GM12875 (cell line): ENCODE data around the gene UNC5A.
A peak's percentile ranks its signal among the peaks of the same experiment; 100 is the strongest.

Experiments used
- H3K4me3 ChIP-seq: one replicate; pipeline ENCODE4 v1.5.1; 2011; ENCODE audit warnings: low read depth, low read length, control low read depth
- CTCF ChIP-seq: IDR thresholded peaks from 2 replicates; pipeline ENCODE4 v1.5.1; 2011; ENCODE audit warnings: low read depth, mild to moderate bottlenecking, control low read depth, inconsistent platforms, low read length, moderate library complexity, borderline replicate concordance; ENCODE audit not compliant: insufficient read depth

UNC5A gene

GRCh38 chr5:176803068-176803942, 7.1 kb upstream of the UNC5A start:
- no peak overlapping the region for H3K4me3 ChIP-seq
- TF ChIP-seq CTCF: no peak

DNA sequence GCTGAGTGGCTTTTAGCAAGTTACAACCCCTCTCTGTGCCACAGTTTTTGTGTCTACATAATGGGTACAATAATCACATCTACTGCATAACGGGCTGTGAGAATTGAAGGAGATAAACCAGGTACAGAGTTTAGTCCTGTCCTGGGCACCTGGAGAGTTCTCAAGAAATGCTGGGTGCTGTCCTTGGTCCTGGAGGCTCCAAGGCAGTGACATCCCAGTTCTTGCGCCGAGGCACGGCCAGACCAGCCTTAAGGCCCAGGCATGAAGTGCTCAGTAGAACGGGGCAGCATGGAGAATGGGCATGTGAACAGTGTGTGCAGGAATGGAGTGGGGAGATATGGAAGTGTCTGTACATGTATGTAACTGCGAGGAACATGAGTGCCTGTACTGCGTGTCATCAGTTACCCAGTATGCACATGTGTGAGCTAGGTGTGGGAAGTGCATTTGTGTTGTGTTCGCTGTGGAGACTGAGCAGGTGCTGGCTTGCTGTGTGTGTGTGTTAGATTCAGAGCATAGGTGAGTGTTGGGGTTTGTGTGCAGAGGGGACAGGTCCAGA, 6.3 kb upstream of the UNC5A start:
- TF ChIP-seq CTCF: no peak
- no peak overlapping the region for H3K4me3 ChIP-seq

DNA sequence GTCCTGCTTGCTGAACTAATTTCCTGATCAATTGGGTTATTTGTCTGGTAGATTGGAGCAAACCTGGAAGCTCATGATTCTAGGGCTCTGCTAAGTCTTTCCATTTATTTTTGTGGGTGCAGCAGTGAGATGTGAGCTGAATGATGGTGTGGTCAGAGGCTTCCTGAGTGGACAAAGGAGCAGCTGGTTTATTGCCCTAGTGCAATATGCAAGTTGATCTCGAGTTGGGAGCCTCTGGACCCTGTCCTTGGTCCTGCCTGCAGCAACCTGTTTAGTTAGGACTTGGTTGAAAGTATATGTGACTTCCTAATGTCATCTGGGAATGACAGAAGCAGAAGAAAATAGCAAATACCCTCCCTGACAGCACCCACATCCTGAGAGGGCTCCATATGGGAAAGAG, 4.2 kb upstream of the UNC5A start:
- H3K4me3 ChIP-seq: no peak overlapping the region
- no peak for TF ChIP-seq CTCF

DNA sequence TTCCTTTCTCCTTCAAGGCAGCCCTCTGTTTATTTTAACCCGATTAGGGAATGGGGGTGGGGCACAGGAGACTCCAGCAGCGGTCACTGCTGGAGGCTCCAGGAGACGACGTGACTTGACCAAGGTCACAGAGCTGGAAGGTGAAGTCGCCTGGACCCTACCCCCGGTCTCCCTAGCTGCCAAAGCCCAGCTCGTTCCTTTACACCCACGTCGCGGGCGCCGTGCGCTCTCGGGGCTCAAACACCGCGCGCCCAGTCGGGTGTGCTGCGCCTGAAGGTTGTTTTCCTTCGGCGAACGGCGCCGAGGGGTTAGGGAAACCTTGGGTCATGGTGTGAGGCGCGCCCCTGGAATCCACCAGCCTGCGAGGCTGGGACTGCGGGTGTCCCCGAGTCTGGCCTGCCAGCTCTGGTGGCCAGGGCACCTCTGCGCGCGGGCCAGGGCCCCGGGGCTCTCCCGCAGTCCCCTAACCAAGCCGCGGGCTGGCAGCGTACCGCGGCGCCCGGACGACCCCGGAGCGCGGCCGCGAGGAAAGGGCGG, 747 bp upstream of the UNC5A start:
- TF ChIP-seq CTCF: no peak
- H3K4me3 ChIP-seq: no peak overlapping the region

- TF ChIP-seq CTCF: no peak
- no peak overlapping the region for H3K4me3 ChIP-seq
Measured at GRCh38 chr5:176810687-176811501, 535 bp downstream of the UNC5A start.

GRCh38 chr5:176812269-176813259, 2.2 kb downstream of the UNC5A start:
- peak; percentile 54; the same call in 1 of the 2 replicates for TF ChIP-seq CTCF
- no peak overlapping the region for H3K4me3 ChIP-seq
